HL-60 (cell line): Measurements from ENCODE around the gene LOXL3.

Experiments used
- DNase-seq, 2 experiments: peaks; one replicate each; pipeline ENCODE4 v3.0.0-alpha.2; 2010 to 2020; ENCODE audit warnings: low read depth in 1 of 2, low spot score in 1 of 2
- H3K27ac ChIP-seq: fragments of 250-450 bp; sonication (Bioruptor Pico); replicated peaks from 2 replicates; pipeline ENCODE4 v1.5.1; 2020; ENCODE audit warnings: mild to moderate bottlenecking, moderate library complexity
- H3K27me3 ChIP-seq: fragments of 250-450 bp; sonication (Bioruptor Pico); 2 replicates; pipeline ENCODE4 v1.5.1; 2021; ENCODE audit warnings: mild to moderate bottlenecking, moderate library complexity; ENCODE audit not compliant: insufficient read depth, poor library complexity, severe bottlenecking
- H3K4me3 ChIP-seq: replicated peaks from 2 replicates; pipeline ENCODE4 v1.5.1; 2011; ENCODE audit warnings: mild to moderate bottlenecking, control low read depth, low read length; ENCODE audit not compliant: insufficient read depth
- CTCF ChIP-seq: IDR thresholded peaks from one replicate; pipeline ENCODE4 v1.5.1; 2011; ENCODE audit warnings: low read length, control low read depth, inconsistent platforms; ENCODE audit not compliant: insufficient read depth
- GABPA ChIP-seq: IDR thresholded peaks from 2 replicates; pipeline ENCODE4 v1.6.1; 2012; ENCODE audit warnings: low read depth
- POLR2AphosphoS5 ChIP-seq: IDR thresholded peaks from 2 replicates; pipeline ENCODE4 v1.6.1; 2012; ENCODE audit warnings: low read depth
- REST ChIP-seq: IDR thresholded peaks from 2 replicates; pipeline ENCODE4 v1.6.1; 2012; ENCODE audit warnings: low read depth; ENCODE audit not compliant: insufficient replicate concordance
- SPI1 ChIP-seq: IDR thresholded peaks from 2 replicates; pipeline ENCODE4 v1.6.1; 2012; ENCODE audit warnings: low read depth, mild to moderate bottlenecking, borderline replicate concordance

Gene LOXL3

GRCh38 chr2:74573747-74574562, 20.2 kb upstream of the LOXL3 start:
- Histone ChIP-seq H3K27ac (peak overlapping the region; percentile 89), H3K27me3 (no peaks in the 10 kb centered on the region), H3K4me3 (0 out of 2 replicates have a peak overlapping the region, but pooled peaks have one; percentile 4)
- TF ChIP-seq CTCF (no peak), REST (peak; percentile 40), POLR2AphosphoS5 (peak; percentile 77), GABPA (peak; percentile 70), SPI1 (peak; percentile 95)
- DNase-seq: peak in 1 of 2 experiments; percentile 90

- no peaks in the 10 kb centered on the region for H3K27me3 ChIP-seq
Observed at GRCh38 chr2:74572178-74572925, 18.6 kb upstream of the LOXL3 start.

GRCh38 chr2:74571058-74571457, 17.3 kb upstream of the LOXL3 start:
- H3K27me3 ChIP-seq: no peaks in the 10 kb centered on the region
- TF ChIP-seq CTCF (no peak), GABPA (no peak), REST (no peak), SPI1 (no peak), POLR2AphosphoS5 (no peak)
- peak overlapping the region; percentile 43 for H3K27ac ChIP-seq
- no peak overlapping the region for H3K4me3 ChIP-seq
- no peak for DNase-seq

More at GRCh38 chr2:74572178-74572925, 18.6 kb upstream of the LOXL3 start:
- no peak for DNase-seq
- Histone ChIP-seq H3K27ac (peak overlapping the region; percentile 89), H3K4me3 (no peak overlapping the region)
- TF ChIP-seq REST (no peak), SPI1 (no peak), POLR2AphosphoS5 (no peak)
